Fibroblast of peridontal ligament (primary cell): Measurements from ENCODE around the gene STK35.
"Not testable (repeated sequence)": the region's sequence is repeated elsewhere in the genome, so short reads cannot be mapped to it uniquely, and the experiment has no call there.

Source experiments
- DNase-seq: peaks from one replicate; pipeline ENCODE4 v3.0.0-alpha.2; 2010; ENCODE audit errors: extremely low read depth

The STK35 gene

DNA sequence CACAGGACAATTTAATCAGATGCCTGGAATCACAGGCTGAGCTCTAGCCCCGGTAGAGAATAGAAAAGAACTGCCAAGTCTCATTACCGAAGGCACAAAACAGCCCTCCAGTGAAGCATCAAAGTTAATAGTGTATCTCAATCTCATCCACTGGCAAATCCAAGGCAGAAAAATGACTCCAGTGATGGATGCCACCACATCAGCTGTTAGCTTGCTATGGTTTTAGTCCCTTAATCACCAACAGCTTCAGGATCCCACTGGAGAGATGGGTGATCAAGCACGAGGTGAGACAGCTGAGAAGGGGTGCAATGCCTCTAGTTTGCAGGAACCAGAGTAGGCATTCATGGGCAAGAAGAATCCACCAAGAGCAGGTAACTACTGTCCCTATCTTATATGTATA is 81.8 kb downstream of the STK35 start:
- DNase-seq, result no peak

DNA sequence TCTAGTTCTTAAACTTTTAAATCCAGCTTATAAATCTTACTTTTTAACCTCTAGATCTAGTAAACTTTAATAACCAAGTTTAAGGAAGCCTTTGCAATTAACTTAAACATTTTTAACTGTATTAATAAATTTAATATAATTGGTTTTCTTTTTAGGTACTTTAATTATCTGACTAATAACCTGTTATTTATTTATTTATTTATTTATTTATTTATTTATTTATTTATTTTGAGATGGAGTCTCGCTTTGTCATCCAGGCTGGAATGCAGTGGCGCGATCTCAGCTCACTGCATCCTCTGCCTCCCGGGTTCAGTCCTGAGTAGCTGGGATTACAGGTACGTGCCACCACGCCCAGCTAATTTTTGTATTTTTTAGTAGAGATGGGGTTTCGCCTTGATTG is 83.3 kb downstream of the STK35 start:
- DNase-seq, result not testable (repeated sequence)

DNA sequence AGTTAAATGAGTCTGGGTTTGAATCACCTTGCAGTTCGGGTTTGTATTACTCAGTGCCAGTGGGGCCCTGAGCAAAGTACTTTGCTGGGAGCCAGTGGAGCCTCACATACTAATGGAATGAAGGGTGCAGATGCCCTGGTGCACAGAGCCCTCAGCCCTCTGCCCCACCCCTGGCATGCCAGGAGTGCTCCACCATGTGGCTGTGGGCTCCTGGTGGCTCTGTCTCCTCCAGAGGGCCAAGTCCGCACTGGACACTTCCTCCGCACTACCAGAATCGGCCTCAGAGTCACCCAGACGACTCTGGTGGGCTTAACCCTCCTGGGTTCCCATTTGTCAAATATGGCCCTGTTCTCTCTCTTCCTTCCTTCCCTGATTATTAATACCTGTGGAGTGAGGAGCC is 94.0 kb downstream of the STK35 start:
- no peak for DNase-seq

DNA sequence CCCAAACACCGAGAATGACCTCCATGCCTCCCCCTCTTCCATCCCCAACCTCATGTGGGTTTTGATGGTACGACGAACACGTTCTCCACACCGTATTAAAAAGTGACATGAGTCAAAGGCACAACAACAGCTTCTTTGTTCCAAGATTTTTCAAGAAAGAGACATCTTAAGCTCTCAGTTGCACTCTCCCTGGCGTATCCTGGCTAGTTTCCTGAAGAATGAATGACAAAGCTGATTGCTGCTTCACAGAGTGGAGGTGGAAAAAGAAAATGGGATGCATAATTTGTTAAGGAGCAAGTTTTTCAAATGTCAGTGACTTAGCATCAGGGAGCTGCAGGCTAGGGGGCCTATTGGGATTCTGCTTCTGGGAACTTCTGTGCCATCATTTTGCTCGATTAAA is 95.5 kb downstream of the STK35 start:
- no peak for DNase-seq
